HK-2 (cell line): Measurements from ENCODE around the gene CDK6.
"Not testable (repeated sequence)": the region's sequence is repeated elsewhere in the genome, so short reads cannot be mapped to it uniquely, and the experiment has no call there.

Source experiments
- DNase-seq: peaks from one replicate; pipeline ENCODE4 v3.0.0-alpha.2; 2018; ENCODE audit not compliant: unreplicated experiment

CDK6 gene

GRCh38 chr7:92836489-92836999 is at the start of gene CDK6:
Gene CDK6, minus strand, starts transcription at chr7:92836573. Its CDS starts 3,250 bp downstream, at chr7:92833323.
- DNase-seq: peak; percentile 73

- not testable (repeated sequence) for DNase-seq
Observed at GRCh38 chr7:92886039-92886438, 49.7 kb upstream of the CDK6 start.

- DNase-seq: no peak
Observed at GRCh38 chr7:92884218-92884617, 47.8 kb upstream of the CDK6 start.

GRCh38 chr7:92882760-92883159 is 46.4 kb upstream of the CDK6 start:
- DNase-seq: no peak

GRCh38 chr7:92881091-92881485 is 44.7 kb upstream of the CDK6 start:
- no peak for DNase-seq

GRCh38 chr7:92880212-92881090 is 44.1 kb upstream of the CDK6 start:
- peak; percentile 6 for DNase-seq

GRCh38 chr7:92877367-92877766 is 41.0 kb upstream of the CDK6 start:
- DNase-seq: no peak

- no peak for DNase-seq
Observed at GRCh38 chr7:92876836-92877235, 40.5 kb upstream of the CDK6 start.

GRCh38 chr7:92875719-92876118 is 39.3 kb upstream of the CDK6 start:
- no peak for DNase-seq

- DNase-seq: no peak
Observed at GRCh38 chr7:92875173-92875572, 38.8 kb upstream of the CDK6 start.

GRCh38 chr7:92874567-92874966 is 38.2 kb upstream of the CDK6 start:
- DNase-seq: no peak

- DNase-seq: no peak
Observed at GRCh38 chr7:92873776-92874175, 37.4 kb upstream of the CDK6 start.

- DNase-seq: no peak
Observed at GRCh38 chr7:92872701-92873100, 36.3 kb upstream of the CDK6 start.

GRCh38 chr7:92868683-92869293 is 32.4 kb upstream of the CDK6 start:
- DNase-seq: no peak

- not testable (repeated sequence) for DNase-seq
Observed at GRCh38 chr7:92864169-92864568, 27.8 kb upstream of the CDK6 start.

GRCh38 chr7:92856436-92856835 is 20.1 kb upstream of the CDK6 start:
- DNase-seq: no peak

GRCh38 chr7:92854501-92855238 is 18.3 kb upstream of the CDK6 start:
- no peak for DNase-seq

- DNase-seq: no peak
Observed at GRCh38 chr7:92851732-92852131, 15.4 kb upstream of the CDK6 start.

- no peak for DNase-seq
Observed at GRCh38 chr7:92850516-92850915, 14.1 kb upstream of the CDK6 start.

GRCh38 chr7:92849322-92849721 is 12.9 kb upstream of the CDK6 start:
- DNase-seq: no peak

GRCh38 chr7:92848851-92849250 is 12.5 kb upstream of the CDK6 start:
- no peak for DNase-seq

- DNase-seq: no peak
Observed at GRCh38 chr7:92848441-92848840, 12.1 kb upstream of the CDK6 start.
